ENCODE data around the gene CCDC187. TPM values are rescaled to one million over a fixed set of nuclear protein-coding genes. Genes with fewer than 3 reads are reported as not detected.
"Not testable (repeated sequence)": the region's sequence is repeated elsewhere in the genome, so short reads cannot be mapped to it uniquely, and the experiment has no call there.

CCDC187 gene
- total and polyA plus RNA-seq, 8 donors = 0.12 to 2.8 (median 0.45) TPM; not detected in 1

- intact Hi-C loops (cut with DNase I; ENCODE audit: low total_unique reads) = no loop called here
- Histone ChIP-seq H3K9me3 (no peaks in the 10 kb centered on the region), H3K27ac (peak overlapping the region in 1 of 5 donors; percentile 38), H3K27me3 (no peaks in the 10 kb centered on the region), H3K36me3 (peaks cover 13 to 36% (median 29%) of the 10 kb centered on the region in 4 donors), H3K4me1 (peaks cover 3 to 38% (median 22%) of the 10 kb centered on the region in 4 donors), H3K4me3 (no peak overlapping the region)
- DNase-seq = no peak
- 71 to 86% (median 78%) methylated on average over 12 of the region's 12 CpGs for WGBS, 5 donors
- TF ChIP-seq POLR2AphosphoS5 (IDR thresholded peaks at IDR 0.05) (no peak), CTCF (IDR thresholded peaks at IDR 0.05) (no peak), POLR2A (IDR thresholded peaks at IDR 0.05) (no peak), EP300 (IDR thresholded peaks at IDR 0.05) (no peak)
These were observed 65.6 kb downstream of the CCDC187 start for GRCh38 chr9:136238342-136238732.

- no peak for DNase-seq
- no peaks in the 10 kb centered on the region for H3K27me3 ChIP-seq
- intact Hi-C loops (cut with DNase I; ENCODE audit: low total_unique reads) = no loop called here
- no peaks in the 10 kb centered on the region for H3K9me3 ChIP-seq
- no peak overlapping the region for H3K4me3 ChIP-seq
- H3K36me3 ChIP-seq = peaks cover 13 to 39% (median 29%) of the 10 kb centered on the region in 4 donors
- peaks cover 3 to 36% (median 19%) of the 10 kb centered on the region in 4 donors for H3K4me1 ChIP-seq
- H3K27ac ChIP-seq = no peak overlapping the region
- 87 to 92% (median 89%) methylated on average over 27 to 32 of the region's 32 CpGs for WGBS, 5 donors
- TF ChIP-seq CTCF (IDR thresholded peaks at IDR 0.05) (no peak), EP300 (IDR thresholded peaks at IDR 0.05) (no peak), POLR2A (IDR thresholded peaks at IDR 0.05) (no peak), POLR2AphosphoS5 (IDR thresholded peaks at IDR 0.05) (no peak)
These were observed 66.2 kb downstream of the CCDC187 start for GRCh38 chr9:136237486-136238341.

GRCh38 chr9:136236471-136237410, 67.2 kb downstream of the CCDC187 start:
- H3K4me3 ChIP-seq; H3K27ac ChIP-seq; H3K27me3 ChIP-seq; intact Hi-C loops (cut with DNase I; ENCODE audit: low total_unique reads); H3K9me3 ChIP-seq; DNase-seq: not testable (repeated sequence)
- 87 to 96% (median 95%) methylated on average over 16 to 43 of the region's 43 CpGs for WGBS, 5 donors
- Histone ChIP-seq H3K4me1 (peaks cover 3 to 30% (median 16%) of the 10 kb centered on the region in 4 donors), H3K36me3 (peaks cover 13 to 44% (median 29%) of the 10 kb centered on the region in 4 donors)

GRCh38 chr9:136235709-136236455, 68.0 kb downstream of the CCDC187 start:
- no peak for TF ChIP-seq CTCF (IDR thresholded peaks at IDR 0.05)
- TF ChIP-seq EP300 (IDR thresholded peaks at IDR 0.05) = no peak
- TF ChIP-seq POLR2A (IDR thresholded peaks at IDR 0.05) = no peak
- no peak for TF ChIP-seq POLR2AphosphoS5 (IDR thresholded peaks at IDR 0.05)
- peaks cover 13 to 53% (median 36%) of the 10 kb centered on the region in 4 donors for H3K36me3 ChIP-seq
- no peak for DNase-seq
- no peak overlapping the region for H3K4me3 ChIP-seq
- H3K9me3 ChIP-seq = no peaks in the 10 kb centered on the region
- H3K27ac ChIP-seq = no peak overlapping the region
- no peaks in the 10 kb centered on the region for H3K27me3 ChIP-seq
- intact Hi-C loops (cut with DNase I; ENCODE audit: low total_unique reads) = no loop called here
- H3K4me1 ChIP-seq = peaks cover 3 to 30% (median 12%) of the 10 kb centered on the region in 4 donors
- WGBS, 5 donors = 87 to 94% (median 92%) methylated on average over 25 to 27 of the region's 27 CpGs
